Measurements from ENCODE around the gene NUDCD2.
"Not testable (repeated sequence)": the region's sequence is repeated elsewhere in the genome, so short reads cannot be mapped to it uniquely, and the experiment has no call there.

The NUDCD2 gene

GRCh38 chr5:163426128-163426527 lies 33.8 kb downstream of the NUDCD2 start:
- not testable (repeated sequence) for DNase-seq (ENCODE audit: low read depth, low spot score)

DNA sequence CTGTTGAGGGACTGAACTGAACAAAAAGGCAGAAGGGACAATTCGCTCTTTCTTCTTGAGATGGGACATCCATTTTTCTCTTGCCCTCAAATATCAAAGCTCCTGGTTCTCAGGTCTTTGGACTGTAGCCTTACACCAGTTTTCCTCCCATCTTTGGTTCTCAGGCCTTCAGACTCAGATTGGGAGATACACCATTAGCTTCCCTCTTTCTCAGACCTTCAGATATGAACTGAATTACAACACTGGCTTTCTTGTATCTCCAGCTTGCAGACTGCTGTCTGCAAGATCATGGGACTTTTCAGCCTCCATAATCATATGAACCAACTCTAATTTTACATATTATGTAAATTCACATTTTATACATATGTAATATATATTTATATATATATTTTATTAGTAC lies 35.1 kb downstream of the NUDCD2 start:
- no peak for DNase-seq (ENCODE audit: low read depth, low spot score)

GRCh38 chr5:163415673-163416072 lies 44.2 kb downstream of the NUDCD2 start:
- DNase-seq (ENCODE audit: low read depth, low spot score) = not testable (repeated sequence)

GRCh38 chr5:163410505-163410904 lies 49.4 kb downstream of the NUDCD2 start:
- no peak for DNase-seq (ENCODE audit: low read depth, low spot score)

GRCh38 chr5:163409384-163409783 lies 50.5 kb downstream of the NUDCD2 start:
- DNase-seq (ENCODE audit: low read depth, low spot score) = no peak

GRCh38 chr5:163408311-163408923 lies 51.5 kb downstream of the NUDCD2 start:
- peak; percentile 35 for DNase-seq (ENCODE audit: low read depth, low spot score)

GRCh38 chr5:163407034-163407655 lies 52.8 kb downstream of the NUDCD2 start:
- no peak for DNase-seq (ENCODE audit: low read depth, low spot score)

GRCh38 chr5:163404364-163405173 lies 55.3 kb downstream of the NUDCD2 start:
- no peak for DNase-seq (ENCODE audit: low read depth, low spot score)

GRCh38 chr5:163402007-163402406 lies 57.9 kb downstream of the NUDCD2 start:
- DNase-seq (ENCODE audit: low read depth, low spot score) = no peak

GRCh38 chr5:163401271-163401670 lies 58.6 kb downstream of the NUDCD2 start:
- DNase-seq (ENCODE audit: low read depth, low spot score) = no peak

GRCh38 chr5:163399923-163400322 lies 60.0 kb downstream of the NUDCD2 start:
- no peak for DNase-seq (ENCODE audit: low read depth, low spot score)

- no peak for DNase-seq (ENCODE audit: low read depth, low spot score)
Measured at GRCh38 chr5:163397354-163397753, 62.5 kb downstream of the NUDCD2 start.

GRCh38 chr5:163396818-163397340 lies 63.0 kb downstream of the NUDCD2 start:
- DNase-seq (ENCODE audit: low read depth, low spot score) = not testable (repeated sequence)
